Ectodermal cell (in vitro differentiated cells): ENCODE data around the gene RAD9A.
"Not testable (repeated sequence)": the region's sequence is repeated elsewhere in the genome, so short reads cannot be mapped to it uniquely, and the experiment has no call there.

Source experiments
- H3K27ac ChIP-seq: 2 replicates; pipeline ENCODE4 v1.7.0; 2013; ENCODE audit warnings: mild to moderate bottlenecking, low read depth, low read length; ENCODE audit not compliant: insufficient read depth, poor library complexity, severe bottlenecking
- H3K27me3 ChIP-seq: 2 replicates; pipeline ENCODE4 v1.7.0; 2013; ENCODE audit warnings: mild to moderate bottlenecking, low read length; ENCODE audit not compliant: insufficient read depth, control insufficient read depth, poor library complexity, severe bottlenecking
- H3K36me3 ChIP-seq: one replicate; pipeline ENCODE4 v1.7.0; 2013; ENCODE audit warnings: low read length; ENCODE audit not compliant: control insufficient read depth, insufficient read depth
- H3K4me1 ChIP-seq: one replicate; pipeline ENCODE4 v1.7.0; 2013; ENCODE audit warnings: low read length; ENCODE audit not compliant: control insufficient read depth, insufficient read depth
- H3K4me3 ChIP-seq: 2 replicates; pipeline ENCODE4 v1.7.0; 2013; ENCODE audit warnings: low read depth, low read length, control low read depth; ENCODE audit not compliant: insufficient read depth
- H3K9me3 ChIP-seq: 2 replicates; pipeline ENCODE4 v1.7.0; 2013; ENCODE audit warnings: mild to moderate bottlenecking, low read length, moderate library complexity; ENCODE audit not compliant: control insufficient read depth
- WGBS, 2 experiments: methylation state at CpG; one replicate each; pipeline ENCODE4 v1.1.7; 2013; ENCODE audit warnings: missing lambda C conversion rate in 2 of 2; 5-methylcytosine and 5-hydroxymethylcytosine counted together

The RAD9A gene

DNA sequence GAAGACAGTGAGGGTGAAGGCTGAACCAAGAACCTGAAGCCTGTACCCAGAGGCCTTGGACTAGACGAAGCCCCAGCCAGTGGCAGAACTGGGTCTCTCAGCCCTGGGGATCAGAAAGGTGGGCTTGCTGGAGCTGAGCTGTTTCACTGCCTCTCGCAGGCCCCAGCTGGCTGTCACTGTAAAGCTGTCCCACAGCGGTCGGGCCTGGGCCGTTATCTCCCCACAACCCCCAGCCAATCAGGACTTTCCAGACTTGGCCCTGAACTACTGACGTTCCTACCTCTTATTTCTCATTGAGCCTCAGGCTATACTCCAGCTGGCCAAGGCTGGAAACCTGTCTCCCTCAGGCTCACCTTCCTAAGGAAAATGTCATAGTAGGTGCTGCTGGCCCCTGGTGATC is 5.8 kb downstream of the RAD9A start:
- H3K9me3 ChIP-seq, result no peaks in the 10 kb centered on the region
- no peak overlapping the region for H3K4me3 ChIP-seq
- WGBS, 2 experiments, result 91 to 92% methylated on average over 6 of the region's 6 CpGs
- peaks cover 17% of the 10 kb centered on the region for H3K36me3 ChIP-seq
- peaks cover 1% of the 10 kb centered on the region for H3K4me1 ChIP-seq
- H3K27ac ChIP-seq, result no peak overlapping the region
- H3K27me3 ChIP-seq, result no peaks in the 10 kb centered on the region

DNA sequence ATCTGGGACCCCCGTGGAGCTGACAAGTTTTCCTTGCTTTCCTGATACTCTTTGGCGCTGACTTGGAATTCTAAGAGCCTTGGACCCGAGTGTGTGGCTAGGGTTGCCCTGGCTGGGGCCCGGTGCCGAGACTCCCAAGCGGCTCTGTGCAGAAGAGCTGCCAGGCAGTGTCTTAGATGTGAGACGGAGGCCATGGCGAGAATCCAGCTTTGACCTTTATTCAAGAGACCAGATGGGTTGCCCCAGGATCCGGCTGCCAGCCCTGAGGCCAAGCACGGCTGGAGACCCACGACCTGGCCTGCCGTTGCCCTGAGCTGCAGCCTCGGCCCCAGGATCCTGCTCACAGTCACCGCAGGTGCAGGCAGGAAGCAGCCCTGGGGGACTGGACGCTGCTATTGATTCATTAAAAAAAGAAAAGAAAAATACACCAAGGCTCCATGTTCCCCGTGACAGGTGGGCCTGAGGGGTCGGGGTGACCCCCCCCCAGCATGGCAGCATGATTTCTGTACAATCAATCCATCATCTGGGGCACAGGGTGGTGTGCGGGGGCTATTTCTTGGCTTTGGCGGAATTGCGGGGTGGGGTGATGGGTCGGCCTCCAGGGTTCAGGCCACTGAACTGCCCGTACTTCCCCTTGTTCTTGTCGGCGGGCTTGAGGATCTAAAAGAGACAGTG is 6.3 kb downstream of the RAD9A start:
- Histone ChIP-seq H3K4me3 (no peak overlapping the region), H3K27me3 (no peaks in the 10 kb centered on the region), H3K27ac (no peak overlapping the region), H3K36me3 (peaks cover 17% of the 10 kb centered on the region), H3K9me3 (no peaks in the 10 kb centered on the region), H3K4me1 (no peaks in the 10 kb centered on the region)
- 94 to 95% methylated on average over 24 of the region's 24 CpGs for WGBS, 2 experiments

DNA sequence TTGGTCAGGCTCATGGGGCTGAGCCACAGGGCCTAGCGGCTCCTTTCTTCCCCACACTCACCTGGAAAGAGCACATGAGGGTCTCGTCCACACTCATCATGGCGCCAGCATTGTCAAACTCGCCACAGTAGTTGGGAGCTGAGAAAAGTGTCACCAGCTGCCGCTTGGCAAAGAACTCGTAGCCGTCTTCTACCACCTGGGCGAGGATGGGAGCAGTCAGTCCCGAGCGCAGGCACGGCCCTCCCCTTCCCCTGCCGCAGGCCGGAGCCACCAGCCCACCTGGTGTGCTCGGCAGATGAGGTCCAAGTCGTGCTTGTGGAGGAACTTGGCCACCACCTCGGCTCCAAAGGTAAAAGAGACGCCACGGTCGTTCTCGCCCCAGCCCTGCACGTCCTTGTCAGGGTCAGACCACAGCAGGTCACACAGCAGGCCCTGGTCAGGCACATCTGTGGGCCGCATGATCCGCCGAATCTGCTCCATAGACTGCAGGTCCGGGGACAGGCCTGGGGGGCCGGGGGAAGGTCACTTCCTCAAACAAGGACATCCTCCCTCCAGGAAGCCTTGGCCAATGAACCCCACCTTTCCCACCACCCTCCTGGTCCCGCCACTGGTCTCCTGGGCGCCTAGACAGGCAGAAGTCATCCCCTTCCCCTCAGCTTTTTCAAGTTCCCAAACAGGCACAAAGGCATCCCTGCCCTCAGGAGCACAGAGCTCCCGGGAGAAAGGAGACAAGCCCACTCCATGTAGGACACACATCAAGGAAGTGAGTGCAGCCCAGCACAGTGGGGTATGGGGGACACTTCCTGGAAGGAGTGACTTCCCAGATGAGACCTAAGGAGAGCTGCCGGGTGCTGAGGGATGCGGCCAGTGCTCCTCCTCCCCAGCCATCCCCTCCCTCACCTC is 7.1 kb downstream of the RAD9A start:
- H3K9me3 ChIP-seq, result no peaks in the 10 kb centered on the region
- no peak overlapping the region for H3K4me3 ChIP-seq
- H3K36me3 ChIP-seq, result peaks cover 17% of the 10 kb centered on the region
- 95% methylated on average over 31 of the region's 31 CpGs for WGBS, 2 experiments
- no peaks in the 10 kb centered on the region for H3K27me3 ChIP-seq
- H3K27ac ChIP-seq, result no peak overlapping the region
- peaks cover 5% of the 10 kb centered on the region for H3K4me1 ChIP-seq

DNA sequence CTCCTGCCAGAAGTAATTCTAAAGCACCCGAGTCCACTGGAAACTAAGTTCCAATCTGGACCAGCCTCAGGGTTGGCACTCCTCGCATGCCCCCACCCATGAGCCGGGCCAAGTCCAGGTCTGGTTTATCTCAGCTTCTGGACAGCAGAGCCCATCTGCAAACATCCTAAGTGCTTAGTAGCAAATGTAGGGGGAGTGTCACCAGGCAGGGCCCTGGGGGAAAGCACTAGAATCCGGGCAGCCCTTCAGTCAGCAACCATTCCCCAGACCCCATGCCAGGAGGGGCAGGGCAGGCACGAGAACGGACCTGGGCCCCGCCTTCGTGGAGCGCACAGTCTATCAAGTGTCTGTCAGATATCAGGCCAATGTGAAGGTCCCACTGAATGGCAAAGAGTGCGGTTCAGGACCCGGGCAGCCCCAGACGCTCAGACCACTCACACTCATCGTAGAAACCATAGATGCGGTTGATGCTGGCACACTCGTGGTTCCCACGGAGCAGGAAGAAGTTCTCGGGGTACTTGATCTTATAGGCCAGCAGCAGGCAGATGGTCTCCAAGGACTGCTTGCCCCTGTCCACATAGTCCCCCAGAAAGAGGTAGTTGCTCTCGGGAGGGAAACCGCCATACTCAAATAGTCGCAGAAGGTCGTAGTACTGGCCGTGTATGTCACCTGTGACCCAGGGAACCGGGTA is 8.6 kb downstream of the RAD9A start:
- 85 to 88% methylated on average over 23 of the region's 23 CpGs for WGBS, 2 experiments
- no peak overlapping the region for H3K27ac ChIP-seq
- H3K4me3 ChIP-seq, result peak overlapping the region; percentile 95
- no peaks in the 10 kb centered on the region for H3K9me3 ChIP-seq
- peaks cover 5% of the 10 kb centered on the region for H3K4me1 ChIP-seq
- no peaks in the 10 kb centered on the region for H3K27me3 ChIP-seq
- H3K36me3 ChIP-seq, result peaks cover 17% of the 10 kb centered on the region

DNA sequence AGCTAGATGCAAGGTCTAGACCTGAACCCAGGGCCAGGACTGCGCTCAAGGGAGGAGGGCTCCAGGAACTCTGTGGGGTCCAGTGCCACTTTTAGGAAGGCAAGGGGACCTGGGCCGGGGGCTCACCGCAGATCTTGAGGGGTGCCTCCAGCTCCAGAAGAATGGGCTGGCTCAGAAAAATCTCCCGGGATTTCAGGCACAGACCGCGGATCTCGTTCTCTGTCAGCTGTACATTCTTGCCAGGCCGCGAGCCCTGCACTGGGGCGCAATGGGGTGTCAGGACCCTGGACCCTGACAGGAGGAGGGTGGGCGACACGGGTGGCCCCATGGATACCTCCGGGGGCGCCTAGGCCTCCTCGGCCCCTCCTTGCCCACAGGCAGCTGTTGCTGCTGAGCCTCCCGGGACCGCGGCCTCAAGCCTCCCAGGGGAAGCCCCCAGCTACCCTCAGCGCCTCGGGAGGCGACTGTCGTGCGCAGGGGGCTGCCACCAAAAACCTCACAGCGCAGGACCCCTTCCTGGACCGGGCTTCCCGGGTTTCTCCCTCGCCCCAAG is 9.2 kb downstream of the RAD9A start:
- no peaks in the 10 kb centered on the region for H3K27me3 ChIP-seq
- H3K4me3 ChIP-seq, result peak overlapping the region; percentile 95
- peaks cover 5% of the 10 kb centered on the region for H3K4me1 ChIP-seq
- peaks cover 17% of the 10 kb centered on the region for H3K36me3 ChIP-seq
- H3K27ac ChIP-seq, result no peak overlapping the region
- no peaks in the 10 kb centered on the region for H3K9me3 ChIP-seq
- WGBS, 2 experiments, result 12 to 13% methylated on average over 27 of the region's 27 CpGs

DNA sequence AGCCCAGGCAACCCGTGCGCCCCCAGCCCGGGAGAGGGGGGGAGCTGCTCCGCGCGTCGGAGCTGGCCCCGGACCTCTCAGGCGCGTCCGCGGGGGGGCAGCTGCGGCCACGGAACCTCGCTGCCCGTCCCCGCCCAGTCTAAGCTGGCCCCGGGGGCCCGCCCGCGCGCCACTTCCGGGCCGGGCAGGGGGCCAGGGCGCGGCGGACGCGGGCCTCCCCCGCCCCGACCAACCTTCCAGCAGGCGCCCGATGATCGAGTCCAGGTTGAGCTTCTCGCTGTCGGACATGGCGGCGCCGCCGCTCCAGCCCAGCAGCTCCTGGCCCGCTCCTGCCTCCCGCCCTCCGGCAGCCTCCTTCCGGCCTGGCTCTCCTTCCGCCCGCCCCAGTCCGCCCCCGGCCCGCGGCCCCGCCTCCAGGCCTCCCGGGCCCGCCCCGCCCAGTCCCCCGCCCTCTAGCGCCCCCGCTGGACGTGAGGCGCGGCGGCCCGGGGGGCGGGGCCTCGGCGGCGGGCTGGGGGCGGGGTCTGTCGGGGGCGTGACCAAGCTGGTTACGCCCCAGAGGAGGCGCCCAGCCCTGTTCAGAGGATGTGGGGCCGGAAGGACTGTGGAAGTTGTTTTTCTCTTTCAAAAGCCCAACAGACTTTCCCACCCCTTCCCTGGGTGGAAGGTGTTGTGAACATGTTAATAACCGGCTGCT is 9.9 kb downstream of the RAD9A start, which contains the start of gene PPP1CA:
Gene PPP1CA (minus strand): TSS at position 364 of the 697 bp plus-strand sequence. CDS start 76 bp downstream, at position 288.
- H3K36me3 ChIP-seq, result peaks cover 17% of the 10 kb centered on the region
- peak within 1 kb of the TSS; percentile 40 for H3K27ac ChIP-seq
- no peaks in the 10 kb centered on the region for H3K27me3 ChIP-seq
- WGBS, 2 experiments, result 0 to 1% methylated on average over 67 to 73 of the region's 73 CpGs
- H3K4me3 ChIP-seq, result peak within 1 kb of the TSS; percentile 95
- no peaks in the 10 kb centered on the region for H3K9me3 ChIP-seq
- peaks cover 5% of the 10 kb centered on the region for H3K4me1 ChIP-seq

DNA sequence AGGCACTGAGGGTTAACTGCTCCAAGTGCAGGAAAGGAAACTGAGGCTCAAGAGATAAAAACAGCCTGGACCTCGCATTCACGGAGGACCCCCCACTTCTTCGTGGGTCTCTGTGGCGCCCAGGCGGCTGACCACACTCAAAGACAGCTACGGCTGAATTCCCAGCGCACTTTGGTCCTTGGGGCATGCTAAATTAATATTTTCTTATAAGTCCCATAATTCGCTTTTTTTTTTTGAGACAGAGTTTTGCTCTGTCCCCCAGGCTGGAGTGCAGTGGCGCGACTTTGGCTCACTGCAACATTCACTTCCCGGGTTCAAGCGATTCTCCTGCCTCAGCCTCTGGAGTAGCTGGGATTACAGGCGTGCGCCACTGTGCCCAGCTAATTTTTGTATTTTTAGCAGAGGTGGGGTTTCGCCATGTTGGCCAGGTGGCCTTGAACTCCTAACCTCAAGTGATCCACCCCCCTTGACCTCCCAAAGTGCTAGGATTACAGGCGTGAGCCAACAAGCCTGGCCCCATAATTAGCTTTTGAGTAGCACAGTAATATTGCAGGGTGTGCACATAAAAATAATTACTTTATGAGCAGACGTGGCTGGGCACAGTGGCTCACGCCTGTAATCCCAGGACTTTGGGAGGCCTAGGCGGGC is 10.5 kb downstream of the RAD9A start:
- peaks cover 17% of the 10 kb centered on the region for H3K36me3 ChIP-seq
- H3K9me3 ChIP-seq, H3K27ac ChIP-seq, H3K4me1 ChIP-seq, H3K27me3 ChIP-seq, H3K4me3 ChIP-seq: not testable (repeated sequence)
- 86 to 89% methylated on average over 19 of the region's 19 CpGs for WGBS, 2 experiments

DNA sequence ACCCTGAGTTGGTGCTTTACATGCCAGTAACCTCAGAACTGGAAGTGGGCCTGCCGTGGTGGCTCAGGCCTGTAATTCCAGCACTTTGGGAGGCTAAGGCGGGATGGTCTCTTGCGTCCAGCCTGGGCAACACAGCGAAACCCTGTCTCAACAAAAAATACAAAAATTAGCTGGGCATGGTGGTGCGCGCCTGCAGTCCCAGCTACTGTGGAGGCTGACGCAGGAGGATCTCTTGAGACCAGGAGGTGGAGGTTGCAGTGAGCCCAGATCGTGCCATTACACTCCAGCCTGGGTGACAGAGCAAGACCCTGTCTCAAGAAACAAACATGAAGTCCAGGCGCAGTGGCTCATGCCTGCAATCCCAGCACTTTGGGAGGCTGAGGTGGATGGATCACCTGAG is 11.3 kb downstream of the RAD9A start:
- H3K27me3 ChIP-seq, H3K9me3 ChIP-seq, H3K4me3 ChIP-seq, H3K36me3 ChIP-seq, H3K4me1 ChIP-seq, H3K27ac ChIP-seq: not testable (repeated sequence)
- 95 to 96% methylated on average over 9 of the region's 9 CpGs for WGBS, 2 experiments

DNA sequence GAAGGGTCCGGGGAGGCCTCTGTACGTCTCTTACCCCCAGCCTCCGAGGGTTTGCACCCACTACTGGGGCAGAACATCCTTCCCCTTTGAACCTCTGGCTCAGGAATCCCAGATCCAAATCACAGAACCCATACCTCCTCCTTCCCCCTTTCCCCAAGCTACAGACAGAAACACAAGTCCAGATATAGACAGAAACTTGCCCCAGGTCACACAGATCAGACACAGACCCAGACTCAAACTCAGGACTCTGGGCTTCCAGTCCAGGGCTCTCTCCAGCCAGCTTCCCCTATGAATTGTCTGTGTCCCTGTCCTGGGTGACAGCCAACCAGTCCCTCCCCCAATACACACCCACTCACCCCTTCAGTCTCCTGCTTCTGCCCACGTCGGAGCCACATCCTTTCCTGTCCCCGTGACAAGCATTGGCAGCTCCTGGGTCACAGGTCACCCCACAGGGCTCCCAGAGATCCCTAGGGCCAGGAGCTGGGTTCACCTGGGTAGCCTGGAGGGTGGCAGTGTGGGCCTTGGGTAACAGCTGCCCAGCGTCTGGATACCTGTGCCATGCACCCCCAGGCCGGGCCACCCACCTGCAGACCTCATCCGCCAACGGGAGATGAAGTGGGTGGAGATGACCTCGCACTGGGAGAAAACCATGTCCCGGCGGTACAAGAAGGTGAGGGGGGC is 12.9 kb downstream of the RAD9A start:
- Histone ChIP-seq H3K36me3 (no peaks in the 10 kb centered on the region), H3K4me1 (peaks cover 5% of the 10 kb centered on the region), H3K27ac (no peak overlapping the region), H3K9me3 (no peaks in the 10 kb centered on the region), H3K4me3 (no peak overlapping the region), H3K27me3 (no peaks in the 10 kb centered on the region)
- WGBS, 2 experiments, result 94 to 95% methylated on average over 13 of the region's 13 CpGs
